ENCODE results near the gene LDLRAD4. TPM values are rescaled to one million over a fixed set of nuclear protein-coding genes. Genes with fewer than 3 reads are reported as not detected.

Gene LDLRAD4
- total RNA-seq, 1 donor from 2014 or later: 20.4 TPM

GRCh38 chr18:13428319-13428718, 209.8 kb downstream of the LDLRAD4 start:
- peaks cover 3% of the 10 kb centered on the region for H3K4me1 Mint-ChIP-seq (ENCODE audit: unreplicated experiment)

GRCh38 chr18:13429016-13429415, 210.5 kb downstream of the LDLRAD4 start:
- Mint-ChIP-seq H3K27ac (ENCODE audit: unreplicated experiment) (no peak overlapping the region), H3K4me3 (ENCODE audit: unreplicated experiment) (no peak overlapping the region), H3K27me3 (ENCODE audit: unreplicated experiment) (peaks cover 2% of the 10 kb centered on the region), H3K9me3 (ENCODE audit: unreplicated experiment) (no peaks in the 10 kb centered on the region), H3K4me1 (ENCODE audit: unreplicated experiment) (peaks cover 8% of the 10 kb centered on the region), H3K36me3 (ENCODE audit: unreplicated experiment) (no peaks in the 10 kb centered on the region)
- TF ChIP-seq CTCF (IDR thresholded peaks at IDR 0.05): no peak
- no peak for DNase-seq (ENCODE audit: extremely low spot score, unreplicated experiment)

More at GRCh38 chr18:13428319-13428718, 209.8 kb downstream of the LDLRAD4 start:
- DNase-seq (ENCODE audit: extremely low spot score, unreplicated experiment): no peak
- Mint-ChIP-seq H3K27ac (ENCODE audit: unreplicated experiment) (no peak overlapping the region), H3K27me3 (ENCODE audit: unreplicated experiment) (peaks cover 2% of the 10 kb centered on the region), H3K9me3 (ENCODE audit: unreplicated experiment) (no peaks in the 10 kb centered on the region), H3K36me3 (ENCODE audit: unreplicated experiment) (no peaks in the 10 kb centered on the region), H3K4me3 (ENCODE audit: unreplicated experiment) (no peak overlapping the region)
- no peak for TF ChIP-seq CTCF (IDR thresholded peaks at IDR 0.05)

GRCh38 chr18:13429884-13430510, 211.4 kb downstream of the LDLRAD4 start:
- no peaks in the 10 kb centered on the region for H3K9me3 Mint-ChIP-seq (ENCODE audit: unreplicated experiment)
- H3K4me1 Mint-ChIP-seq (ENCODE audit: unreplicated experiment): peaks cover 8% of the 10 kb centered on the region

GRCh38 chr18:13430663-13431062, 212.1 kb downstream of the LDLRAD4 start:
- DNase-seq (ENCODE audit: extremely low spot score, unreplicated experiment): no peak
- Mint-ChIP-seq H3K27me3 (ENCODE audit: unreplicated experiment) (peaks cover 2% of the 10 kb centered on the region), H3K4me1 (ENCODE audit: unreplicated experiment) (peaks cover 8% of the 10 kb centered on the region), H3K4me3 (ENCODE audit: unreplicated experiment) (no peak overlapping the region), H3K36me3 (ENCODE audit: unreplicated experiment) (no peaks in the 10 kb centered on the region), H3K27ac (ENCODE audit: unreplicated experiment) (no peak overlapping the region), H3K9me3 (ENCODE audit: unreplicated experiment) (no peaks in the 10 kb centered on the region)
- no peak for TF ChIP-seq CTCF (IDR thresholded peaks at IDR 0.05)

More at GRCh38 chr18:13429884-13430510, 211.4 kb downstream of the LDLRAD4 start:
- Mint-ChIP-seq H3K27ac (ENCODE audit: unreplicated experiment) (no peak overlapping the region), H3K36me3 (ENCODE audit: unreplicated experiment) (no peaks in the 10 kb centered on the region), H3K4me3 (ENCODE audit: unreplicated experiment) (no peak overlapping the region), H3K27me3 (ENCODE audit: unreplicated experiment) (peaks cover 2% of the 10 kb centered on the region)
- no peak for TF ChIP-seq CTCF (IDR thresholded peaks at IDR 0.05)
- no peak for DNase-seq (ENCODE audit: extremely low spot score, unreplicated experiment)

GRCh38 chr18:13431886-13432285, 213.3 kb downstream of the LDLRAD4 start:
- TF ChIP-seq CTCF (IDR thresholded peaks at IDR 0.05): no peak
- Mint-ChIP-seq H3K27ac (ENCODE audit: unreplicated experiment) (no peak overlapping the region), H3K4me1 (ENCODE audit: unreplicated experiment) (peaks cover 8% of the 10 kb centered on the region), H3K27me3 (ENCODE audit: unreplicated experiment) (peaks cover 2% of the 10 kb centered on the region), H3K4me3 (ENCODE audit: unreplicated experiment) (no peak overlapping the region), H3K36me3 (ENCODE audit: unreplicated experiment) (no peaks in the 10 kb centered on the region), H3K9me3 (ENCODE audit: unreplicated experiment) (no peaks in the 10 kb centered on the region)
- no peak for DNase-seq (ENCODE audit: extremely low spot score, unreplicated experiment)
